Hepatocyte (in vitro differentiated cells): Measurements from ENCODE around the gene TPX2. TPM values are rescaled to one million over a fixed set of nuclear protein-coding genes. Genes with fewer than 3 reads are reported as not detected.
A peak's percentile ranks its signal among the peaks of the same experiment; 100 is the strongest.

Source experiments
- DNase-seq: peaks from one replicate; pipeline ENCODE4 v3.0.0-alpha.2; 2016; ENCODE audit warnings: low spot score
- H2AFZ ChIP-seq: fragments of 200-600 bp; sonication (generic); 2 replicates; pipeline ENCODE4 v1.6.0; 2016; ENCODE audit warnings: antibody characterized with exemption, mild to moderate bottlenecking
- H3K27ac ChIP-seq: fragments of 200-600 bp; sonication (generic); 2 replicates; pipeline ENCODE4 v1.5.1; 2016; ENCODE audit warnings: mild to moderate bottlenecking
- H3K27me3 ChIP-seq: fragments of 200-600 bp; sonication (generic); 2 replicates; pipeline ENCODE4 v1.6.1; 2016
- H3K36me3 ChIP-seq: fragments of 200-600 bp; sonication (generic); replicated peaks from 2 replicates; pipeline ENCODE4 v1.5.1; 2016; ENCODE audit warnings: low read depth; ENCODE audit not compliant: insufficient read depth
- H3K4me1 ChIP-seq: fragments of 200-600 bp; sonication (generic); 2 replicates; pipeline ENCODE4 v1.5.1; 2016; ENCODE audit warnings: mild to moderate bottlenecking, moderate library complexity; ENCODE audit not compliant: insufficient read depth
- H3K4me2 ChIP-seq: fragments of 200-600 bp; sonication (generic); 2 replicates; pipeline ENCODE4 v1.6.0; 2016
- H3K4me3 ChIP-seq: fragments of 200-600 bp; sonication (generic); 2 replicates; pipeline ENCODE4 v1.5.1; 2016; ENCODE audit warnings: mild to moderate bottlenecking
- H3K79me2 ChIP-seq: fragments of 200-600 bp; sonication (generic); 2 replicates; pipeline ENCODE4 v1.6.0; 2017; ENCODE audit warnings: mild to moderate bottlenecking
- H3K9me2 ChIP-seq: fragments of 200-600 bp; sonication (generic); replicated peaks from 2 replicates; pipeline ENCODE4 v1.6.0; 2017; ENCODE audit warnings: mild to moderate bottlenecking; ENCODE audit not compliant: insufficient read depth
- H3K9me3 ChIP-seq: fragments of 200-600 bp; sonication (generic); 2 replicates; pipeline ENCODE4 v1.5.1; 2016; ENCODE audit warnings: low read depth, mild to moderate bottlenecking
- H4K20me1 ChIP-seq: fragments of 200-600 bp; sonication (generic); 2 replicates; pipeline ENCODE4 v1.6.0; 2016; ENCODE audit warnings: mild to moderate bottlenecking; ENCODE audit not compliant: insufficient read depth, poor library complexity, severe bottlenecking
- CTCF ChIP-seq: fragments of 200-600 bp; sonication (generic); IDR thresholded peaks from 2 replicates; pipeline ENCODE4 v1.5.1; 2016; ENCODE audit warnings: antibody characterized with exemption, mild to moderate bottlenecking; ENCODE audit not compliant: poor library complexity
- EZH2 ChIP-seq: fragments of 200-600 bp; sonication (generic); IDR thresholded peaks from 2 replicates; pipeline ENCODE4 v1.6.1; 2016; ENCODE audit warnings: antibody characterized with exemption, mild to moderate bottlenecking, borderline replicate concordance
- EZH2phosphoT487 ChIP-seq: fragments of 200-600 bp; sonication (generic); IDR thresholded peaks from one replicate; pipeline ENCODE4 v1.6.1; 2018; ENCODE audit warnings: antibody characterized with exemption, mild to moderate bottlenecking, low read depth, moderate library complexity; ENCODE audit not compliant: unreplicated experiment, severe bottlenecking
- WGBS: methylation state at CpG from one replicate; pipeline ENCODE4 v1.1.6; 2016; ENCODE audit warnings: low lambda C conversion rate; ENCODE audit errors: missing lambda C conversion rate; 5-methylcytosine and 5-hydroxymethylcytosine counted together
- polyA plus RNA-seq: library from polyadenylated mRNA; unstranded; fragments of >200 nt; fragmentation: Nextera tagmentation; extraction: Ambion mirVana; gene quantifications from 2 replicates; pipeline ENCODE4 v1.2.1, GENCODE V29; 2016
- total RNA-seq: library from RNA; depleted of rRNA; stranded (reverse); fragments of >200 nt; gene quantifications from 2 replicates; pipeline ENCODE4 v1.2.3, GENCODE V29; 2014

Gene TPX2
- total and polyA plus RNA-seq, 2 experiments from 2014 or later = 16.3 to 23.9 TPM

- Histone ChIP-seq H3K9me2 (no peaks in the 10 kb centered on the region), H3K36me3 (peaks cover 5% of the 10 kb centered on the region), H3K27me3 (no peaks in the 10 kb centered on the region), H2AFZ (no peak overlapping the region), H4K20me1 (no peaks in the 10 kb centered on the region), H3K27ac (peak overlapping the region; percentile 91), H3K4me2 (no peak overlapping the region), H3K79me2 (peaks cover 96% of the 10 kb centered on the region), H3K9me3 (no peaks in the 10 kb centered on the region), H3K4me1 (peaks cover 70% of the 10 kb centered on the region), H3K4me3 (no peak overlapping the region)
- TF ChIP-seq EZH2 (no peak), CTCF (no peak), EZH2phosphoT487 (no peak)
- no peak for DNase-seq
- 62% methylated on average over 5 of the region's 5 CpGs for WGBS
Measured at GRCh38 chr20:31709939-31710338, 29.2 kb upstream of the TPX2 start.

GRCh38 chr20:31710423-31711108 lies 28.5 kb upstream of the TPX2 start:
- Histone ChIP-seq H3K4me2 (peak overlapping the region; percentile 8), H3K36me3 (peaks cover 5% of the 10 kb centered on the region), H3K9me3 (no peaks in the 10 kb centered on the region), H4K20me1 (no peaks in the 10 kb centered on the region), H3K4me1 (peaks cover 64% of the 10 kb centered on the region), H3K27ac (peak overlapping the region; percentile 91), H2AFZ (no peak overlapping the region), H3K9me2 (no peaks in the 10 kb centered on the region), H3K27me3 (no peaks in the 10 kb centered on the region), H3K4me3 (no peak overlapping the region), H3K79me2 (peaks cover 96% of the 10 kb centered on the region)
- no peak for DNase-seq
- 84% methylated on average over 5 of the region's 5 CpGs for WGBS
- TF ChIP-seq CTCF (no peak), EZH2 (no peak)

- Histone ChIP-seq H3K4me3 (no peak overlapping the region), H4K20me1 (no peaks in the 10 kb centered on the region), H3K9me2 (no peaks in the 10 kb centered on the region), H3K27ac (peak overlapping the region; percentile 91), H3K4me1 (peaks cover 57% of the 10 kb centered on the region), H3K79me2 (peaks cover 96% of the 10 kb centered on the region), H3K36me3 (peaks cover 5% of the 10 kb centered on the region), H2AFZ (no peak overlapping the region), H3K27me3 (no peaks in the 10 kb centered on the region), H3K9me3 (no peaks in the 10 kb centered on the region), H3K4me2 (peak overlapping the region; percentile 62)
- no peak for TF ChIP-seq EZH2
- no peak for TF ChIP-seq EZH2phosphoT487
- TF ChIP-seq CTCF = no peak
- DNase-seq = no peak
Measured at GRCh38 chr20:31711179-31712111, 27.6 kb upstream of the TPX2 start.
